T47D (cell line): ENCODE results near the gene ITPR1.
"Not testable (repeated sequence)": the region's sequence is repeated elsewhere in the genome, so short reads cannot be mapped to it uniquely, and the experiment has no call there.

Experiments
- DNase-seq, 2 experiments: peaks; one replicate each; pipeline versions ENCODE4 v3.0.0 to v3.0.0-alpha.2; 2011 to 2012; ENCODE audit warnings: low read depth in 1 of 2, low spot score in 1 of 2
- JUND ChIP-seq: IDR thresholded peaks from 2 replicates; pipeline ENCODE4 v1.6.1; 2012; ENCODE audit warnings: low read depth
- in situ Hi-C: cut with HindIII; loops from 2 replicates; pipeline ENCODE4 v1.10.0; 2016; ENCODE audit warnings: low sequenced_read_pairs, low pct_unique_long_range_greater_than_20kb

The ITPR1 gene

DNA sequence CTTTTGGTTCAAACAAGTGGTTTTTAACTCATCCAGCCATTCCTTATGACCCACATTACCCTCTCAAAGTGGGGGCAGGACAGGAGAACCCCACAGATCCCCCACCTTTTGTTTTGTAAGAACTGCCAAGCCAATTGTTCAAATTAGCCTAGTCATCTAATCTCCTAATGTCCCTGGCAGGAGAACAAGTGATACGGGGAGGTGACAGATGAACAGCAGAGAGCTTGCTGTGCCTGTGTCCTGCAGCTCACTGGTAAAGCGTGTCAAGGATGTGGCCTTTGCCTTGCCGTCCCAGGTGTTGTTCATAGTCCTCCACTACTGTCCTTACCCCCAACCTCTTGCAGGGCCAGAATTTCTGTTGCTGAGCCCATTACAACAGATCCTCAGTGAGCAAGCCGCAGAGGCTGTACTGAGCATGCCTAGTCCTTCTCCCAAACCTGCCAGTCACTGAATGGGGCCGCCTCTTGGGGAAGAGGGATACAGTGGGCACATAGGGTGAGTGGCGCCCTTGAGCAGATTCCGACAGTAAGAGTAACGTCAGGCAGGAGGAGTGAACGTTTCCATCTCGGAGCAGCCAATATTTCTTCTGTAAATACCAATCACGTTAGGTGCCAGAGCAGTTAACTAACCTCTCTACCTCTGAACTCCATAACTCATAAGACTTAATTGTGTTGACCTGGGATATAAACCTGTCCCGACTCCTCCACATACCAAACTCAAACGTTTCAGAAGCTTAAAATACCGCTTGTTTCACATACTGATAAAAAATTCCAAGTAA is 87.4 kb downstream of the ITPR1 start:
- no peak for TF ChIP-seq JUND
- peak in 1 of 2 experiments; percentile 81 for DNase-seq
- in situ Hi-C loops = no loop called here

DNA sequence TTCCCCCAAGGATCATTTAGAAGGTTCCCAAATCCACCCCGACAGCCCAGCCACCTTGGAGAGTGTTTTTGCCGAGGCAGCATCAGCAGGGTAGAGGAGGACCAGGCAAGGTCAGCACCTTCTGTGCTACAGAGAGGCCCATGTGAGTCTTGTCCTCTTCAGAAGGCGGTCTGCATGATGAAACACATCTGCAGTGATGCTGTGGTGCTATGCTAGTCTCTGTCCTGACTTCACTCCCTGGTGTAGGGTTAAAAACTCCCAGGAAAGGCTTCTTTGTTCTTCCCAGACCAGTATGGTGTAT is 87.9 kb downstream of the ITPR1 start:
- in situ Hi-C loops = no loop called here
- no peak for TF ChIP-seq JUND
- DNase-seq = no peak

DNA sequence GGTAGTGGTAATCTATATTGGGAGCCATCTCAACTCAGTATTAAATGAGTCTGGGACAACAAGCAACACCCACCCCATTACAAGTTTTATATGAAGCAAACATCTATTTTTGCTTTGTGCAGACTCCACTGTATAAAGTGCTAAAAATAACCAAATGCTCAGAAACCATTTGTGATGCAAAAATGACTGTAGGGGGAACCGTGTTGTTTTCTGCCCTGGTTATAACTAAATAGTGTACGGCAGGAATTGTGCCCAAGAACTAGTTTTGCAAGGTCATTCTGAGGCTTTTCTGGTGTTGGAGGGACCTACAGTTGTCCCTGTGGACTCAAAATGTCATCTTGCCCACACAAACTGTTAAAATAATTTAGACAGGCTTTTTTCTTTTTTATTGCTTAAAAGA is 88.3 kb downstream of the ITPR1 start:
- DNase-seq = no peak

DNA sequence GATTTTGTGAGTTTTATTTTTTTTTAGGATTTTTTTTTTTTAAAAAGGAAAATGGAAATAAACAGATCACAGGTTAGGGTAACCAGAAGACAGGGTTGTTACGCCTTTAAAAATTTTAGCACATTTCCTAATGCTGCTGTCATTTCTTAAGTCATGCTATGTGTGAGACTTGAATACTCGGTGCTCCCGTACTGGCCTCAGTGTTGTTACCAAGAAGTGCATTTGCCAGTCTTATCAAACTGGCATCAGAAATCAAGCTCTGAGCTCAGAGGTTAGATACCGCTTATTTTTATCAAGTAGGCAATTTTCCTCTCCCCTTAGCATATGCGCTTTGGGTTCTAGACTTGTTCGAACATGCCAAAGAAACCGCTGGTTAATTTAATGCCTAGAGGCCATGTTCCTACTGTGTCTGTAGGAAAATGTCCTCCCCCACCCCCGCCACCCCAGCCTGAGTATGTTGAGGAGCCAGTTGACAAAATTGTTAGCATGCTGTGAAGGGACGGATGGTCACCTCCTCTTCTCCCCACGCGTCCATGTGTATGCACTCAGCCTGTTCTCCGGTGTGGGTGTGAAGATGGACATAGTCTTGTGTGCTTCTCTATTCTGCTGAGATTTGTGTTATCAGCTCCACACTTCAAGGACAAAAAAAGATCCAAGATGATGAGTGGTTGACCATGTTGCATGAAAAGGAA is 88.9 kb downstream of the ITPR1 start:
- TF ChIP-seq JUND = no peak
- peak in 1 of 2 experiments; percentile 36 for DNase-seq
- in situ Hi-C loops = no loop called here

More for the DNA sequence above, 88.3 kb downstream of the ITPR1 start:
- TF ChIP-seq JUND = no peak
- in situ Hi-C loops = no loop called here

DNA sequence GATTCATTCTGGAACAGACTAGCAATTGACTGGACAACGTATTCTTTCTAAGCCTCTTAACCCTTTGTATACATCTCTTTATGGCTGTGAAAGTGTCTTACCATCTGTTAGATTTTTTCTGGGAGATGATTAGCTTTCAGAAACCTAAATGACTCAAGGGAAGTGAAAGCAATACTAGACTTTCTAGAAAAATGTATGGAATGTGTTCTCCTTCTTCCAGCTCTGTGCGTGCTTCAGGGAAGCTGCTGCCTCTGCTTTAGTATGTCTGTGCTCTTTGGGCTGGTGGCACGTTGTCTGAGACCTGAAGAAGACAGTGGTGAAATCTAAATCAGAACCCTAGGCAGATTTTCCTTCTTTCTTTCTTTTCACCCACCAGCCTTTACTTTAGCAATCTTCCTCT is 89.5 kb downstream of the ITPR1 start:
- in situ Hi-C loops = no loop called here
- DNase-seq = no peak
- no peak for TF ChIP-seq JUND

DNA sequence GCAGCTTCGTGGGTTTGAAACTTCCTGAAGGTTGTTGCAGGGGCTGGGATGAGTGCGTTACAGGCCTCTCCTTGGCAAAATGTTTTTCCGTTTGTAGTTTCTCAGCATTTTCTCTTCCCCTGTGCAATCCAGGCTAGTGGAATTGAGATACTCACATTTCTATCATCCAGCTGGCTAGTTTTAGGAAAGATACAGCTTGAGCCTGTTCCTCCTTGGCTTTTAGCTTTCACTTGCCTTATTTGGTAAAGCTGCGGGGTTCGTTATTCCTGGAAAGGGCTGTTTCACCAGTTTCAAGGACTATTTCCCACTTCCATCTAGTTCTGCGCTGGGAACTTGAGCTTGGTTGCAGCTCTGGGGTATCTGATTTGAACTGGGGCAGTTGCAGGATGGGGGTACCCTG is 90.3 kb downstream of the ITPR1 start:
- DNase-seq = no peak
- in situ Hi-C loops = no loop called here
- no peak for TF ChIP-seq JUND

DNA sequence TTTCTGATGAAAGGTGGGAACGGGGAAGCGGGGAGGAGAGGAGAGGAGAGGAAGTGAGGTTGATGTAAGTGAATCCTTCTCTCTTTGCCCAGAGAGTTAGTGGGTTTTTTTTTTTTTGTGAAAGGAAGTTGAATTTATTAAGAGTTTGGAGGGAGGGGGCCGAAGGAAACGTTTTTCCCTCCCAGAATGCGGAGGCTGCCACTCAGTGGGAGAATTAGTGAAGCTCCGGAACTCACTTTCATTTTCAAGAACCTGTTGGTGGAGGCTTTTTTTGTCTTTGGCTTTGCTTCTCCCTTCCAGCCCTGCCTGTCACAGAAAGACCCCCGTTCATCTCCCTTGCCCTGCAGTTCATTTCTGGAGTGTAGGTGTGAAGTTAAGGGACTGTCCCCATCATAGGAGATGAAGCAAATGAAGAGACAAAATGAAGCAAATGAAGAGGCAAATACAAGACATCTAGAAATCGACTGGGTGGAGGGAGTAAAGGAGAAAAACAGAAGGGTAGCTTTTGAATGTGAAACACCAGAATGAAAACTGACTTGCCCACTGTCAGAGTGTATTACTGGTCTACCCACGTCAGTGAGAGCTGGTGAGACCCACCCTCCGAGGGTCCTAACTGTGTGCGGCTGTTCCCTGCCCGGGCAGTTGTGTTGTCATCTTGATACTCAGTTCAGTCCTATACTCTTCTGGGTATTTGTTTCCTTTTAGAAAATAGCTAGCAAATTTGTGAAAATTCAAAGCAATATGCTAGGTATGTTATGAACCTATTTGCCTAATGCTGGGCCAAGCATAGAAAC is 91.5 kb downstream of the ITPR1 start:
- peak in 1 of 2 experiments; percentile 58 for DNase-seq
- in situ Hi-C loops = no loop called here
- no peak for TF ChIP-seq JUND

DNA sequence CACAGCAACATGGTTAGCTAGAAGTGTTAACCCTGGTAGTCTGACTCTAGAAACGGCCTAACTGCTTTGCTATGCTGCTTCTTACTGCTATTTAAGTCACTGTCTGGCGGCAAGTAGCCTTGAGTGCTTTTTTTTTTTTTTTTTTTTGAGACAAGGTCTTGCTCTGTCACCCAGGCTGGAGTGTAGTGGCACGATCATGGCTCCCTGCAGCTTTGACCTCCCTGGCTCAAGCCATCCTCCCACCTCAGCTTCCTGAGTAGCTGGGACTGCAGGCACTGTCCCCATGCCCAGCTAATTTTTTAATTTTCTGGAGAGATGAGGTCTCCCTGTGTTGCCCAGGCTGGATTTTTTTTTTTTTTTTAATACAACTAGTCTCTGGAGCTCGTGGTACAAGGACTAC is 93.2 kb downstream of the ITPR1 start:
- in situ Hi-C loops = no loop called here

DNA sequence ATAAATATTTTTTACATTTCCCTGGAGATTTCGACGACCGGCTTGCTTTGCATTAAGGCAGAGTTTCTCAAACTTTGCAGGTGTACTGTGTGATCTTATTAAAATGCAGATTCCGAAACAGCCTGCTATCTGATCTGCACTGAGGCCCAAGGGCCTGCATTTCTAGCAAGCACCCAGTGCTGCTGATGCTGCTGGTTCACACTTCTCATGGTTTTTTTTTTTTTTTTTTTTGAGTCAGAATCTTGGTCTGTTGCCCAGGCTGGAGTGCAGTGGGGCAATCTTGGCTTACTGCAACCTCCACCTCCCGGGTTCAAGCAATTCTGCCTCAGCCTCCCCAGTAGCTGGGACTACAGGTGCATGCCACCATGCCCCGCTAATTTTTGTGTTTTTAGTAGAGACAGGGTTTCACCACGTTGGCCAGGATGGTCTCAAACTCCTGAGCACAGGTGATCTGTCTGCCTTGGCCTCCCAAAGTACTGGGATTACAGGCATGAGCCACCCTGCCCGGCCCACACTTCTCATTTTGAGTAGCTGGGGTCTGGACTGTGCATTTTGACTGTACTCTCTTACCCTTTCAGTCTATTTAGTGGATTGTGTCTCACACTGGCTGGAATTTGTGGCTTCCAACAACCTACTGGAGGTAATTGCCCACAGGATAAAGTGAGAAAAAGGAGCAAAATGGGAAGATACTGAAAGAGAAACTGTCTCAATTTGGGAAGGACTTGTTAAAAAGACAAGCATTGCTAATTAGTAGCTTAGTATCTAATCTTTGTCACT is 94.1 kb downstream of the ITPR1 start:
- in situ Hi-C loops = no loop called here
- no peak for DNase-seq
- no peak for TF ChIP-seq JUND

More for the DNA sequence above, 93.2 kb downstream of the ITPR1 start:
- TF ChIP-seq JUND = no peak
- DNase-seq = no peak

DNA sequence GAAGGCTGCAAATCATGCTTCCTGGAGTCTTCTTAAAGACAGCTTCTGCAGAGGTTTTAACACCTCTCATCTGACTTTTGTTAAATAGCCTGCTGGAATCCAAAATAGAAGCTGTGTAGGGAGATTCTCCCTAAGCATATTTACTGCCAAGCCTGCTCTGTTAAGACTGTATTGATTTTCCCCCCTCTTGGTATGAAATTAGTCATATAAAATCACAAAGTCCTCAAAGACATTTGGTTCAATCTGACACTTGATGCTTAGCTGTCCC is 94.6 kb downstream of the ITPR1 start:
- no peak for DNase-seq
- in situ Hi-C loops = no loop called here
- no peak for TF ChIP-seq JUND

DNA sequence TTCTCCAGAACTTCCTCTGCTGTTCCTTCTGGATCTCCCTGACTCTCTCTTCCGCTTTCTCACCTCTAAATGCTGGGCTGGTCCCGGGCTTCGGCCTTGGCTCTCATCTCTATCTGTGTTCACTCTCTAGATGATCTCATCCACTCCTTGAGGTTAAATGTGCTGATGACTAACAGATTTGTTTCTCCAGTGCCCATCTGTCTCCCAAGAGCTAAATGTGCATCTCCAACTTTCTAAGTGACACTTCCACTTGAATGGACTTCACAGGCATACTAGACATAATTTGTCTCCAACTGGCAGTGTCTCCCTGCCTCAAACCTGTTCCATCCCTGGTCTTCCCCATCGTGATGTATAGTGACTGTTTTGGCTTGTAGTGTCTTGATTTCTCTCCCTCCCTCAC is 95.3 kb downstream of the ITPR1 start:
- in situ Hi-C loops = no loop called here
- DNase-seq = no peak
- no peak for TF ChIP-seq JUND

DNA sequence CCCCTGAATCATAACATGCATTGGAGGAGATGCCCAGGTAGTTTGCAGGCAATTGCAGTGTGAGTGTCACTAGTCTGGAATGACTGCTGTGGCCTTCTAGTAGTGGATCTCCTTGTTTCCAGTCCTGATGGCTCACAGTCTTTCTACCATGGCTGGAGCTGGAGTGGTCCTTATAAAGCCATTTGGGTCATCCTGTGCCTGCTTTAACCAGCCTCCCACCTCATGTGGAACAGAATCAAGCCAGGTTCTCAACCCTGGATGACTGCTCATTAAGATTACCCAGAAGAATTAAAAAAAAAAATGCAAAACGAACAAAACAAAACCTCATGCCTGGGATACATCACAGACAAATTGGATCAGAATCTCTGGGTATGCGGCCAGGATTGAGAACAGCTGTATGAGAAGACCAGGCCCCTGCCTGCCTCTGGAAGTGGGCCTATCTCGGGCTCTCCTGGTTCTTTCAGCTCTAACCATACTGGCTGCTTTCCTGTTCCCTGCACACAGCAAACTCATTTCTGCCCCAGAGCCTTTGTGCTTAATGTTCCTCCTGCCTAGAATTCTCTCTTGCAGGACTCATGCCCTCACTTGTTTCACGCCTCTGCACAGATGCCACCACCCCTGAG is 96.4 kb downstream of the ITPR1 start:
- DNase-seq = no peak
- no peak for TF ChIP-seq JUND
- in situ Hi-C loops = no loop called here

DNA sequence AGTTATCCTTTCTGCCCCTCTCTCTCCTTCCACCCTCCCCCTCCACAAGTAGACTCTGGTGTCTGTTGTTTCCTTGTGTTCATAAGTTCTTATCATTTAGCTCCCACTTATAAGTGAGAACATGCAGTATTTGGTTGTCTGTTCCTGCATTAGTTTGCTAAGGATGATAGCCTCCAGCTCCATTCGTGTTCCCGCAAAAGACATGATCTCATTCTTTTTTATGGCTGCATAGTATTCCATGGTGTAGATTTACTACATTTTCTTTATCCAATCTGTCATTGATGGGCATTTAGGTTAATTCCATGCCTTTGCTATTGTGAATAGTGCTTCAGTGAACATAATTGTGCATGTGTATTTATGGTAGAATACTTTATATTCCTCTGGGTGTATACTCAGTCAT is 97.7 kb downstream of the ITPR1 start:
- DNase-seq, in situ Hi-C loops: not testable (repeated sequence)
